Mesendoderm (in vitro differentiated cells): Measurements from ENCODE around the gene CDH23.

ENCODE experiments used
- DNase-seq: peaks from one replicate; pipeline ENCODE4 v3.0.0; 2013
- H2AK5ac ChIP-seq: 2 replicates; pipeline ENCODE4 v1.6.1; 2013; ENCODE audit warnings: low read length, inconsistent platforms
- H2BK120ac ChIP-seq: 2 replicates; pipeline ENCODE4 v1.6.1; 2013; ENCODE audit warnings: low read depth, mild to moderate bottlenecking, low read length, moderate library complexity, mixed read lengths
- H2BK15ac ChIP-seq: replicated peaks from 2 replicates; pipeline ENCODE4 v1.6.1; 2013; ENCODE audit warnings: low read depth, mild to moderate bottlenecking, moderate library complexity
- H2BK5ac ChIP-seq: 2 replicates; pipeline ENCODE4 v1.6.1; 2013; ENCODE audit warnings: low read length, inconsistent platforms
- H3K18ac ChIP-seq: 2 replicates; pipeline ENCODE4 v1.6.1; 2013; ENCODE audit warnings: mild to moderate bottlenecking, low read length, mixed read lengths
- H3K23ac ChIP-seq: one replicate; pipeline ENCODE4 v1.6.1; 2013; ENCODE audit warnings: low read length
- H3K27ac ChIP-seq: 2 replicates; pipeline ENCODE4 v1.5.1; 2013; ENCODE audit warnings: low read depth, mild to moderate bottlenecking, inconsistent platforms, low read length, moderate library complexity
- H3K27me3 ChIP-seq: 2 replicates; pipeline ENCODE4 v1.6.1; 2013; ENCODE audit warnings: low read length, control low read depth, mild to moderate bottlenecking, inconsistent platforms; ENCODE audit not compliant: insufficient read depth, poor library complexity
- H3K36me3 ChIP-seq: 2 replicates; pipeline ENCODE4 v1.6.1; 2013; ENCODE audit warnings: low read length, inconsistent platforms; ENCODE audit not compliant: control insufficient read depth, insufficient read depth
- H3K4ac ChIP-seq: one replicate; pipeline ENCODE4 v1.6.1; 2013; ENCODE audit warnings: low read depth, mild to moderate bottlenecking, low read length, moderate library complexity
- H3K4me1 ChIP-seq: 2 replicates; pipeline ENCODE4 v1.6.1; 2013; ENCODE audit warnings: low read depth, low read length, inconsistent platforms; ENCODE audit not compliant: control insufficient read depth
- H3K4me2 ChIP-seq: 2 replicates; pipeline ENCODE4 v1.6.1; 2013; ENCODE audit warnings: low read length
- H3K4me3 ChIP-seq: 2 replicates; pipeline ENCODE4 v1.5.1; 2013; ENCODE audit warnings: mild to moderate bottlenecking, low read length
- H3K56ac ChIP-seq: one replicate; pipeline ENCODE4 v1.6.1; 2013; ENCODE audit warnings: low read length
- H3K79me1 ChIP-seq: 2 replicates; pipeline ENCODE4 v1.6.1; 2013; ENCODE audit warnings: low read length, inconsistent platforms
- H3K79me2 ChIP-seq: 2 replicates; pipeline ENCODE4 v1.6.1; 2013; ENCODE audit warnings: mild to moderate bottlenecking, low read length; ENCODE audit not compliant: control insufficient read depth, insufficient read depth
- H3K9ac ChIP-seq: 2 replicates; pipeline ENCODE4 v1.6.1; 2013; ENCODE audit warnings: low read length, inconsistent platforms
- H4K5ac ChIP-seq: one replicate; pipeline ENCODE4 v1.6.1; 2013; ENCODE audit warnings: low read length
- H4K8ac ChIP-seq: one replicate; pipeline ENCODE4 v1.6.1; 2013; ENCODE audit warnings: low read depth, mild to moderate bottlenecking, control low read depth, low read length, moderate library complexity
- WGBS: extraction: QIAGEN DNeasy Blood & Tissue Kit; methylation state at CpG from one replicate; pipeline ENCODE4 v1.1.7; 2013; ENCODE audit warnings: low lambda C conversion rate, missing lambda C conversion rate; ENCODE audit not compliant: insufficient coverage; ENCODE audit errors: extremely low coverage; 5-methylcytosine and 5-hydroxymethylcytosine counted together

Gene CDH23

DNA sequence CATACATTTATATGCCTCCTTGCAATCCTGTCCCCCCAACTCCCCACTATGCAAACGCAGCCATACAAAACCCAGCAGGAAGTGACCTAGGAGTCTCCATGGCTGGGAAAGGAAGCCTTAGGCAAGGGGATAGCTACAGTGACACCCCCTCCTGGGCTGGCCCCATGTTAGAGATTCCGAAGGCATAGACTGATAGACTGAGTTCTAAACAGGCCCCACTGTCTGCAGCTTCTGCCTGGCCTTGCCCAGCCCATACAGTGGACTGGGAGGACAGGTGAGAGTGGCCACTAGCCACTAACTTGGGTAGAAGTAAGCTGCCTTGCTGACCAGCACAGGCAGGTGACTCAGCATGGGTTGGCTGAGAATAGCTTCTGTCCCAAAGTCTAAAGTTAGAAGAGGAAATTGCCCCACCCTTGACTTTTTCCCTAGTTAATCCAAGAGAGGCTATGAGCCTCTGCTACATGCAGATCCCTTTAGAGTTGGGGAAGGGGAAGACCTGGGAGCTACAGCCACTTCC is 216.6 kb downstream of the CDH23 start:
- no peak overlapping the region for H4K5ac ChIP-seq
- H3K56ac ChIP-seq = no peak overlapping the region
- H3K23ac ChIP-seq = no peak overlapping the region
- H2BK15ac ChIP-seq = no peak overlapping the region
- no peak overlapping the region for H4K8ac ChIP-seq
- no peak overlapping the region for H3K27ac ChIP-seq
- no peaks in the 10 kb centered on the region for H3K79me1 ChIP-seq
- no peak overlapping the region for H2BK120ac ChIP-seq
- H3K36me3 ChIP-seq = no peaks in the 10 kb centered on the region
- H3K4me2 ChIP-seq = no peak overlapping the region
- H3K4me3 ChIP-seq = no peak overlapping the region
- H3K79me2 ChIP-seq = no peaks in the 10 kb centered on the region
- H3K9ac ChIP-seq = no peak overlapping the region
- no peak overlapping the region for H2BK5ac ChIP-seq
- no peak for DNase-seq
- H2AK5ac ChIP-seq = no peak overlapping the region
- H3K4ac ChIP-seq = no peak overlapping the region
- H3K4me1 ChIP-seq = peaks cover 3% of the 10 kb centered on the region
- no CpG with 5 or more reads among the region's 2 CpGs for WGBS
- H3K18ac ChIP-seq = no peak overlapping the region
- no peaks in the 10 kb centered on the region for H3K27me3 ChIP-seq

DNA sequence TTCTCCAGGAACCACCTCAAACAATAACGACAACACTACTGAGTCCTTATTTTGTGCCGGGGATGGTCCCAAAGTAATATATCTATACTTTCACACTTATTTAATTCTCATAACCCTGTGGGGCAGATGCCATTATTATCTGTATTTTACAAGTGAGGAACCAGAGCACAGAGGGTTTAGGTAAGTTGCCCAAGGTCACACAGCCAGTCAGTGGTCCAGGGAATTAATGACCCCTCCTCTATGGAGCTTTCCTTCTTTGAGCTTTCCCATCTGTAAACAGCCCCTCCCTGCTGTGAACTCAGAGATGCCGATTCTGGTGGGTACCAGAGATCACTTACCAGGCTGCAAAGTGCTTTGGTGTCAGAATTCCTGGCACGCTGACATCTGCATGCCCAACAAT is 217.2 kb downstream of the CDH23 start:
- Histone ChIP-seq H3K27ac (no peak overlapping the region), H3K23ac (no peak overlapping the region), H2BK120ac (no peak overlapping the region), H3K18ac (no peak overlapping the region), H2AK5ac (no peak overlapping the region), H4K8ac (no peak overlapping the region), H2BK5ac (no peak overlapping the region), H3K79me1 (no peaks in the 10 kb centered on the region), H3K4me3 (no peak overlapping the region), H2BK15ac (no peak overlapping the region), H4K5ac (no peak overlapping the region), H3K9ac (no peak overlapping the region), H3K27me3 (no peaks in the 10 kb centered on the region), H3K4ac (no peak overlapping the region), H3K4me1 (peaks cover 3% of the 10 kb centered on the region), H3K4me2 (no peak overlapping the region), H3K79me2 (no peaks in the 10 kb centered on the region), H3K56ac (no peak overlapping the region), H3K36me3 (no peaks in the 10 kb centered on the region)
- WGBS = no CpG with 5 or more reads among the region's 4 CpGs
- no peak for DNase-seq

DNA sequence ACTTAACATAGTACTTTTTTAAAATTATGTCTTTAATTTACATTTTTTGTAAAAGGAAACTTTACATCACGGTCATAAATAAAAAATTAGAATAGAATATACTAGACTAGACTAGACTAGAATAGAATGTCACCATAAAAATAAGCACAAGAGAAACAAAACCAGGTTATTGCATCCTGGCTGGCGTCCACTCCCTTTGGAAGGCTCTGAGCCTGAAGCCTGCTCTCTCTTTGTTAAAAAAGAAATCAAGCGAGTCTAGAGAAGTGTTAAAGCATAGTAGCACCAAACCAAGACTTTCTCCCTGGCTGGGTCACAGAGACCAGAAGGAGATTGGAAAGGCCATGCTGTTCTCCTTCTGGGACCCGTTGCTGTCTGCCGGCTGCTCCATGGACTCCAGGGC is 218.2 kb downstream of the CDH23 start:
- H4K5ac ChIP-seq = no peak overlapping the region
- no peaks in the 10 kb centered on the region for H3K36me3 ChIP-seq
- H3K79me1 ChIP-seq = no peaks in the 10 kb centered on the region
- H3K4me2 ChIP-seq = no peak overlapping the region
- DNase-seq = no peak
- no peak overlapping the region for H3K23ac ChIP-seq
- no peak overlapping the region for H4K8ac ChIP-seq
- no peak overlapping the region for H3K56ac ChIP-seq
- no peak overlapping the region for H3K27ac ChIP-seq
- no peak overlapping the region for H3K4me3 ChIP-seq
- no peaks in the 10 kb centered on the region for H3K79me2 ChIP-seq
- no peak overlapping the region for H2AK5ac ChIP-seq
- H3K27me3 ChIP-seq = no peaks in the 10 kb centered on the region
- H2BK15ac ChIP-seq = no peak overlapping the region
- peaks cover 3% of the 10 kb centered on the region for H3K4me1 ChIP-seq
- no peak overlapping the region for H3K4ac ChIP-seq
- no peak overlapping the region for H3K9ac ChIP-seq
- H2BK5ac ChIP-seq = no peak overlapping the region
- no CpG with 5 or more reads among the region's 5 CpGs for WGBS
- H2BK120ac ChIP-seq = no peak overlapping the region
- no peak overlapping the region for H3K18ac ChIP-seq

DNA sequence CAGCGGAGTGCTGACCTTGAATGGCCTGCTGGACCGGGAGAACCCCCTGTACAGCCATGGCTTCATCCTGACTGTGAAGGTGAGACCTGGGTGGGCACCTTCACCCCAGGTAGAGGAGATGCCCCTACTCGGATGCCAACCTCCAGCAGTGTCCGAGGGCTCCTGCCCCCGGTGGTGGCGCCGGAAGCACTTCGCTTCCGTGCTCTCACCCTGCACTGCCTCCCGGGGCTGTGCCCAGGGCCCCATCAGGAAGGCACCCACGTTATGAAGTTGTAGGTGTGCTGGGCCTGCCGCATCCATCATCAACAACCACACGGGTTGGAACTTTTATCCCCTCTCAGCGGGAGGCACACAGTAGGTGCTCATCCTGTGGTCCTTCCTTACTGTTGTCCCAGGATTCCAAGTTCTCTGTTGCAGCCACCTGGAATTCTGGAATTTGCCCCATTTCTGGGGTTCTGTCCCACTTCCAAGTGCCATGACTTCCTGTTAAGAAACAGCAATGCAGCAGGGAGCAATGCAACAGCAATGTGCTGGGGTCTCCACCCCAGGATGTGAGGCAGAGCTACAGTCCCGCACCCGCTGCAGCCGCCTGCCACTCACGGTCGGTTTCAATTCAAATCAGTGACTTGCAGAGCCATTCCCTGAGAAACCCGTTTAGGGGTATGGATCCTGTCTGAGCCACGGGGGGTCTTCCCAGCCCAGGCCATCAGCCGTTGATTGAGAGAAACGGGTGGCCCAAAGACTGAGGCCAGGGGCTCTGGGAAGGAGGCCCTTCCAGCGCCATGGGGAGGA is 219.0 kb downstream of the CDH23 start:
- H3K4me3 ChIP-seq = no peak overlapping the region
- no peak overlapping the region for H2BK5ac ChIP-seq
- H2AK5ac ChIP-seq = no peak overlapping the region
- no peak overlapping the region for H3K27ac ChIP-seq
- no peak overlapping the region for H3K9ac ChIP-seq
- DNase-seq = no peak
- no peak overlapping the region for H3K56ac ChIP-seq
- H3K23ac ChIP-seq = no peak overlapping the region
- H4K5ac ChIP-seq = no peak overlapping the region
- no peak overlapping the region for H3K4ac ChIP-seq
- no peak overlapping the region for H2BK120ac ChIP-seq
- H3K18ac ChIP-seq = no peak overlapping the region
- H3K36me3 ChIP-seq = no peaks in the 10 kb centered on the region
- H3K79me2 ChIP-seq = no peaks in the 10 kb centered on the region
- H3K79me1 ChIP-seq = no peaks in the 10 kb centered on the region
- no peak overlapping the region for H2BK15ac ChIP-seq
- H4K8ac ChIP-seq = no peak overlapping the region
- no CpG with 5 or more reads among the region's 24 CpGs for WGBS
- H3K4me2 ChIP-seq = no peak overlapping the region
- H3K4me1 ChIP-seq = peaks cover 3% of the 10 kb centered on the region
- H3K27me3 ChIP-seq = no peaks in the 10 kb centered on the region

DNA sequence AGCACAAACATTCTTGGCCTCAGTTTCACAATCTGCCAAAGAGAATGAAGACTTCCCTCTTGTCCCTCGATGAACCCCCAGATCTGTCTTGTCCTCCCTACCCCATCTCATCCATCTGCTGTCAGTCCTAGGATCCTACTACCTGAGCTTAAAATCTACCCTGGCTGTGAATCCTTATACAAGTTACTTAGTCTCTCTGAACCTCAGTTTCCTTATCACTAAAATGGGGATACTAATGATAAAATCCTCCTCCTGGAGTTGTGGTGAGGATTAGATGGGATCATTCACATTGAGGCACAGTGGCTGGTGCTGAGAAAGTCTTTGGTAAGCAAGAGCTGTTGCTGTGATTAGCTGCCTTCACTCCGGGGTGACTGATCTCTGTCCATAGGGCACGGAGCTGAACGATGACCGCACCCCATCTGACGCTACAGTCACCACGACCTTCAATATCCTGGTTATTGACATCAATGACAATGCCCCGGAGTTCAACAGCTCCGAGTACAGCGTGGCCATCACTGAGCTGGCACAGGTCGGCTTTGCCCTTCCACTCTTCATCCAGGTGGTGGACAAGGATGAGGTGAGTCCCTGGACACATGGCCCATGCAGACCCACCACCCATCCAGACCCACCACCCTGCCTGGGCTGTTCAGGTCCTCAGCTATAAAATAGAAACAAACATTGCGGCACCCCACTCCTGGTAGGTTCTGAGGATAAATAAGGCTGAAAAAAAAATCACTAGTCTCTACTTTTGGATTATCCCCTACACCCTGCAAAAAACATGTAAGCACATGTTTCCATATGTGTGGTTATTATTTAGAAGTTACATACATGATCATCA is 220.3 kb downstream of the CDH23 start:
- no peaks in the 10 kb centered on the region for H3K79me1 ChIP-seq
- no peak overlapping the region for H4K8ac ChIP-seq
- no peak overlapping the region for H2BK120ac ChIP-seq
- no peak overlapping the region for H4K5ac ChIP-seq
- H3K4me3 ChIP-seq = no peak overlapping the region
- H3K23ac ChIP-seq = no peak overlapping the region
- no peak for DNase-seq
- no peak overlapping the region for H3K56ac ChIP-seq
- H3K9ac ChIP-seq = no peak overlapping the region
- no CpG with 5 or more reads among the region's 12 CpGs for WGBS
- H3K27me3 ChIP-seq = no peaks in the 10 kb centered on the region
- no peak overlapping the region for H2AK5ac ChIP-seq
- no peak overlapping the region for H2BK15ac ChIP-seq
- no peak overlapping the region for H3K27ac ChIP-seq
- no peaks in the 10 kb centered on the region for H3K36me3 ChIP-seq
- H3K18ac ChIP-seq = no peak overlapping the region
- no peak overlapping the region for H3K4ac ChIP-seq
- H2BK5ac ChIP-seq = no peak overlapping the region
- H3K79me2 ChIP-seq = no peaks in the 10 kb centered on the region
- peaks cover 10% of the 10 kb centered on the region for H3K4me1 ChIP-seq
- H3K4me2 ChIP-seq = no peak overlapping the region
